Astrocyte of the hippocampus (primary cell): Measurements from ENCODE around the gene GTF2F1.
"Not testable (repeated sequence)": the region's sequence is repeated elsewhere in the genome, so short reads cannot be mapped to it uniquely, and the experiment has no call there.

Experiments used
- DNase-seq: peaks from one replicate; pipeline ENCODE4 v3.0.0; 2011; ENCODE audit warnings: low read depth, low spot score

The GTF2F1 gene

GRCh38 chr19:6393074-6393982 is at the start of gene GTF2F1:
TSS of gene GTF2F1 (minus strand) at chr19:6393164. CDS start at chr19:6392995, 169 bp downstream.
- peak; percentile 98 for DNase-seq

GRCh38 chr19:6442087-6442688 is 49.2 kb upstream of the GTF2F1 start:
- DNase-seq, result no peak

GRCh38 chr19:6440905-6441304 is 47.9 kb upstream of the GTF2F1 start:
- DNase-seq, result no peak

- no peak for DNase-seq
Measured at GRCh38 chr19:6439743-6440142, 46.8 kb upstream of the GTF2F1 start.

GRCh38 chr19:6433663-6434062 is 40.7 kb upstream of the GTF2F1 start, which contains the start of gene SLC25A41:
TSS of gene SLC25A41 (minus strand) at chr19:6433763. CDS start at chr19:6433693, 70 bp downstream.
- no peak for DNase-seq

- no peak for DNase-seq
Measured at GRCh38 chr19:6433165-6433564, 40.2 kb upstream of the GTF2F1 start.

GRCh38 chr19:6431891-6432290 is 38.9 kb upstream of the GTF2F1 start:
- DNase-seq, result no peak

- no peak for DNase-seq
Measured at GRCh38 chr19:6429419-6430221, 36.7 kb upstream of the GTF2F1 start.

- DNase-seq, result not testable (repeated sequence)
Measured at GRCh38 chr19:6428692-6429418, 35.9 kb upstream of the GTF2F1 start.

- DNase-seq, result no peak
Measured at GRCh38 chr19:6427131-6427530, 34.2 kb upstream of the GTF2F1 start.

- no peak for DNase-seq
Measured at GRCh38 chr19:6425732-6426620, 33.0 kb upstream of the GTF2F1 start.

- peak; percentile 100 for DNase-seq
Measured at GRCh38 chr19:6424939-6425731, 32.2 kb upstream of the GTF2F1 start.

- peak; percentile 44 for DNase-seq
Measured at GRCh38 chr19:6424195-6424938, 31.4 kb upstream of the GTF2F1 start, which contains the start of gene KHSRP. TSS of gene KHSRP (minus strand) at chr19:6424811. CDS start at chr19:6424701, 110 bp downstream.

GRCh38 chr19:6423499-6424194 is 30.7 kb upstream of the GTF2F1 start:
- DNase-seq, result peak; percentile 75

- DNase-seq, result no peak
Measured at GRCh38 chr19:6421075-6422014, 28.4 kb upstream of the GTF2F1 start.

GRCh38 chr19:6418562-6418932 is 25.6 kb upstream of the GTF2F1 start:
- DNase-seq, result no peak
